ENCODE measurements around the gene WNT3A.

The WNT3A gene

DNA sequence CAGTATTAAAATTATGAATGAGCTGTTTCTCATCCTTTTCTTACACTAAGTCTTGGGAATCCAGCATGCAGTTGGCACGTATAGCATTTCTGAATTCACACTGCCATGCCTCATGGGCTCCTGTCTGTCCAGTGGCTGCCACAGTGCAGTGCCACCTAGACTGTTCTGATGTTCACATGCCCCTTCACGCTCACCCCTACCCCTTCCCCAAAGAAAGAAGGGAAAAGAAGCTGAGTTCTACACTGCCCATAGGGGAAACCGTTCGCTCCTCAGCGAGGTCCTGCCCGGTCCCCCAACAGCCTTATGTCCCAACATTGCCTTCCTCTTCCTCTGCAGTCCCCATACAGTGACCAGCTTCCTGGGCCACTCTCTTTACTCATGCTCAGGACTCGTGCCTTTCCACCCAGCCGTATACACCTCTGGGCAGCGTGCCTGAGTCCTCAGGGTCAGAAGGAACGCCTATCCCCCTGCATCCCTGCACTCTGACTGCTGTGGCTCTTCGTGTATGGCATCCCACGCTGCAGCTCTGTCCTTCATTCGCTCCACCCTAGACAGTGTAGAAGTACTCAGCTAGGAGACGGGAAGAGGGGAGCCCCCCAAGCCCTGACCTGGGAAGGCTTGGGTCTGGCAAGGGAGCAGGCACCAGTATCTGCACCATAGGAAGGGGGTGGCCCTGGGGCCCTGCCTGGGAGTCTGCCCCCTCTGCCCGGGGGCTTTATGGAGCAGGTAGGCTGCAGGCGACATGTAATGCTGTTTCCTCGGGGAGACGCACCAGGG, 51.6 kb downstream of the WNT3A start:
- DNase-seq = no peak

- no peak for DNase-seq
Measured at GRCh38 chr1:228058949-228059633, 52.3 kb downstream of the WNT3A start.

DNA sequence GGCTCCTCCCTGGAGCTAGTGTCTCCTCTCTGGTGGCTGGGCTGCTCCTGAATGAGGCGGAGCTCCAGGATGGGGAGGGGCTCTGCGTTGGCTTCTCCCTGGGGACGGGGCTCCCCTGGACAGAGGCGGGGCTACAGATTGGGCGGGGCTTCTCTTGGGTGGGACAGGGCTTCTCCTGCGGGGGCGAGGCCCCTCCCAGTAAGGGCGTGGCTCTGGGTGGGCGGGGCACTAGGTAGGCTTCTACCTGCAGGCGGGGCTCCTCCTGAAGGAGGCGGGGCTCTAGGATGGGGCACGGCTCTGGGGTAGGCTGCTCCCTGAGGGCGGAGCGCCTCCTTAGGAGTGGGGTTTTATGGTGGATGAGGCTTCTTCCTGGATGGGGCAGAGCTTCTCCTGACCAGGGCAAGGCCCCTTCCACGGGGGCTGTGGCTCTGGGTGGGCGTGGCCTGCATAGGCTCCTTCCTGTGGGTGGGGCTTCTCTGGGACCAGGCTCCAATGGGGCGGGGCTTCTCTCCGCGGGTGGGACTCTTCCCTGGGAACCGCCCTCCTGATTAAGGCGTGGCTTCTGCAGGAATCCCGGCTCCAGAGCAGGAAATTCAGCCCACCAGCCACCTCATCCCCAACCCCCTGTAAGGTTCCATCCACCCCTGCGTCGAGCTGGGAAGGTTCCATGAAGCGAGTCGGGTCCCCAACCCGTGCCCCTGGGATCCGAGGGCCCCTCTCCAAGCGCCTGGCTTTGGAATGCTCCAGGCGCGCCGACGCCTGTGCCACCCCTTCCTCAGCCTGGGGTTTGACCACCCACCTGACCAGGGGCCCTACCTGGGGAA, 53.0 kb downstream of the WNT3A start:
- peak; percentile 99 for DNase-seq

DNA sequence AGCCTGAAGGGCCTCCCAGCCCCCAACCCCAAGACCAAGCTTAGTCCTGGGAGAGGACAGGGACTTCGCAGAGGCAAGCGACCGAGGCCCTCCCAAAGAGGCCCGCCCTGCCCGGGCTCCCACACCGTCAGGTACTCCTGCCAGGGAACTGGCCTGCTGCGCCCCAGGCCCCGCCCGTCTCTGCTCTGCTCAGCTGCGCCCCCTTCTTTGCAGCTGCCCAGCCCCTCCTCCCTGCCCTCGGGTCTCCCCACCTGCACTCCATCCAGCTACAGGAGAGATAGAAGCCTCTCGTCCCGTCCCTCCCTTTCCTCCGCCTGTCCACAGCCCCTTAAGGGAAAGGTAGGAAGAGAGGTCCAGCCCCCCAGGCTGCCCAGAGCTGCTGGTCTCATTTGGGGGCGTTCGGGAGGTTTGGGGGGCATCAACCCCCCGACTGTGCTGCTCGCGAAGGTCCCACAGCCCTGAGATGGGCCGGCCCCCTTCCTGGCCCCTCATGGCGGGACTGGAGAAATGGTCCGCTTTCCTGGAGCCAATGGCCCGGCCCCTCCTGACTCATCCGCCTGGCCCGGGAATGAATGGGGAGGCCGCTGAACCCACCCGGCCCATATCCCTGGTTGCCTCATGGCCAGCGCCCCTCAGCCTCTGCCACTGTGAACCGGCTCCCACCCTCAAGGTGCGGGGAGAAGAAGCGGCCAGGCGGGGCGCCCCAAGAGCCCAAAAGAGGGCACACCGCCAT, 53.8 kb downstream of the WNT3A start:
- peak; percentile 82 for DNase-seq

DNA sequence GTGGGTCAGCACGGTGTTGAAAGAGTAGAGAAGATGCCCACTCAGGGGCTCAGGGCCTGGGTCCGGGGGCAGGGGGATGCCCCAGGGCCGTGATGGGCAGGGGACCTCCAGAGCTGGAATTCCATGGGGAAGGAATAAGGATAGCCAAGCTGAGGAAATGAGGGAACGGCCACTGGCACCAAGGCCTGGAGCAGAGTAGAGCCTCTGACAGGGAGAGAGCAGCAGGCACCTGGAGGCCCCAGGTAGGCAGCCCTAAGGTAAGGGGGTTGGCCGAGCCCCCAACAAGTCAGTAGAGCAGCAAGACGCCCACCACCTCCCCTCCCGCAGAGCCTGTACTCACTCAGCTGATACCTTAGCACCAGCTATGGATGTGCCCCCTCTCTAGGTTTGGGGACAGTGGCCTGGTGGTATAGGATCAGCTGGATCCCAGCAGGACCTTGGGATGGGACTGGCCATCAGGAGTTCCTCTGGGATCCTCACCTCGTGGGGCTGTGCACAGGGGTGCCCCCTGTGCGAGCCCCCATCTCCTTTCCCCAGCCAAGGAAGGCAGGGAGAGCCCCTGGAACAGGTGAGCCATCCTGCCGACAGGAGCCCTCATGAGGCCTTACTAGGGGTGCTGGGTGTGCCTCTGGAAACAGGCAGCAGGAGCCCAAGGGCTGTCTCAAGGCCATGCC, 54.8 kb downstream of the WNT3A start:
- DNase-seq = no peak

DNA sequence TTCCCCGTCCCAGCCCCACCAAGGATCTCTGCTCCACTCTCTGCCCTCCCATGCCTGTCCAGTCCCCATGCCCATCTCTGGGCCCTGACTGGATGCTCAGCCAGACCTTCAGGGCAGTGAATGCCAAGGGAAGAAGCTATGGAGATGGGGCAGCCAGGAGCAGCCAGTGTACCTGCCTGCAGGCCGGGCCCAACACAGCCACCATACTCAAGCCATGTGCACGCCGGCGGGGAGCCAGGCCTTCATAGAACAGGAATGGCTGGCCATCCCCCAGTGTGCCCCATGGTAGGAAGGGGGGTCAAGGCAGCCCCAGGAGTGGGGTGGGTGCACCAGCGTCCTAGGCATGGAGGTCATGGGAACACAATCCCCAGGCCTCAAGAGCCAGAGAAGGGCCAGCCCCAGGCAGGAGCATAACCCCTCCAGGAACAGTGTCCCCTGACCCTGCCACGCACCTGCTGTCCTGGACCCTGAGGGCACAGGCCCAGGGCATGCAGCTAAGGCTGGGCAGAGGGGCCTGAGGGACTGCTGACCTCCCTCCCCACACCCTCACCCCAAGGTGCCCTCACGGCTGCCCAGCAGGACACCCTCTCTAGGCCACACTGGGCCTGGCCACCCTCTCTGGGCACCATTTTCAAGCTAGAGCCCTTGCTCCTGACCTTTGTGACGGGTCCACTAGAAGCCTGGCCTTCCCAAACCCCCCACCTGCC, 55.4 kb downstream of the WNT3A start:
- peak; percentile 50 for DNase-seq

DNA sequence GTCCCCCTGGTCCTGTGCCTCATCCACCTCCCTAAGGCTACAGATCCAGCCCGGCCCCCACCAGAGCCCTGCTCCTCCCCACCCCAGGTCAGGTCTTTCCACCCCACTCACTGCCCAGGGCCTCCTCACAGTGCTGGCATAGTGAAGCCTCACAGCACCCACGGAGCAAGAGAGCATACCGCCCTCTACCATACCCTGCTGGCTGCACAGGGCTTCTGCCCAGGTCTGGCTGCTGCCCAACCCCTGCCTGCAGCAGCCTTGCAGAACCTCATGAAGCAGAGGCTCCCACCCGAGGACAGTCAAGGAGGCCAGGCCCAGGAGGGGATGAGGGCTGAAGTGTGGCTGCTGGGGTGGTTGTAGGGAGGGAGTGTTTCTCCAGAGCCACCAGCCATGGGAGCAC, 56.0 kb downstream of the WNT3A start:
- DNase-seq = peak; percentile 56

GRCh38 chr1:228063251-228064191, 56.7 kb downstream of the WNT3A start:
- DNase-seq = peak; percentile 43

DNA sequence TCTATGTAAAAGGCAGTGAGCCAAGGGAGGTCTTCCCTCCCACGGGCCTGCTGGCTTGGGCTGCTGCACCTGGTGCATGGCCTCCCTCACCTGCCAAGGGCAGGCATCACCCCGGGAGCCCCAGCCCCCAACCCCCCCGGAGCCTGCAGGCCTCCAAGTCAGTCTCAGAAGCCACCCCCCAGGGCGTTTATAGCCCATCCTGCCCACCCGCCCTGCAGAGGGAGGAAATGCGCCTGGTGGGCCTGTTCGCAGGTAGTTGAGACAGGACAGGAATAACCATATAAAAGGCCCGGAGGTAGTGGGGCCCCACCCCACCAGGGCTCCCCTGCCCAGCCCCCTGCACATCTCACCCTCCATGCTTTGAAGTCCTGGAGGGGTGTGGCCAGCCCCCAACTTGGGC, 57.5 kb downstream of the WNT3A start:
- DNase-seq = peak; percentile 48

GRCh38 chr1:228064741-228065542, 58.1 kb downstream of the WNT3A start:
- peak; percentile 48 for DNase-seq

GRCh38 chr1:228065543-228066347, 58.9 kb downstream of the WNT3A start:
- DNase-seq = peak; percentile 47

DNA sequence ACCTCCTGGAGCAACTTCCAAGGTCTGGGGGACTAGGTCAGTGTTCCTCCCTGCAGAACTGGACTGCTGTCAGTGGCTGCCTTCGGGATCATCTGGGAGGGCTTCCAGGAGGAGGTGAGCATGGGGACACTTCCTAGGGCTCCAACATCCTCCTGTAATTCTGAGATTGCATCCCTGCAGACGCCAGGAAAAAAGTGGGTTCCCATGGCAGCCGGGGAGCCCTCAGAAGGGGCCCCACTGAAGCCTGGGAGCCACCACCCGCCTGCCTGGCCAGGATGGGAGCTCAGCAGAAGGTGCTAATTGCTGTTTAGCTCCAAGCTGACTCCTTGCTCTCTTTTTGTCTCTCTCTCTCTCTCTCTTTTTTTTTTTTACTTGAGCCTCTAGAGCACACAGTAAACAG, 59.6 kb downstream of the WNT3A start:
- DNase-seq = peak; percentile 46

DNA sequence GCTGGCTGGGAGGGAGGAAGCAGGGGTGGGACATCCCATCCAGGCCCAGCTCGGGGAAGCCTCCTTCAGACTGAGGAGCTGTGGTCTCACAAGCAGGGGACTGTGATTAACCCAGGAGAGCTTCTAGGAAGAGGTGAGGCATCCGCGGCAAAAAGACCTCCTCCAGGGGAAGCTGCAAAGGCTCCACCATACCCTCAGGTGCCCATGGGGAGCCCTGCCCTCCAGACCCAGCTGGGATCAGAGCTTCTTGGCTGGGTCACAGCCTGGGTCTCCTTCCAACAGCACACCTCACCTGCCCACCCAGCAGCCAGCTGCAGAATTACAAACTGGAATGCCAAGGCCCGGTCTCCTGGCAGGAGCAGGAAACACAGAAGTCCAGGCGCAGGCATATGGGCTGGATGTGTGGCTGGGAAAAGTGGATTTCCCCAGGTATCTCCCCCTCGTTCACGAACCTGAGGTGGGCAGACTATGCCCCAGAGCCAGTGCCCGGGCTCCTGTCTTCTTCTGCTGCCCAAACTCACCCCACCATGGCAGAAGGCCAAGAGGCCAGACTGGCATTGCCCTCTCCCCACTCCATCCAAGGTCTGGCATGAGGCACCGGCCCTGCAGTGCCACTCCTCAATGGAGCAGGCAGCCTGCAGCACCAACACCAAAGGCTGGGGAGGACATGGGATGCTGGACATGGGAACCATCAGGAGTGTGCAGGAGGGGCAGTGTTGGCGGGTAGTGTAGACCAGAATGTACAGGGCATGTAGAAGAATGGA, 60.3 kb downstream of the WNT3A start:
- DNase-seq = peak; percentile 52

DNA sequence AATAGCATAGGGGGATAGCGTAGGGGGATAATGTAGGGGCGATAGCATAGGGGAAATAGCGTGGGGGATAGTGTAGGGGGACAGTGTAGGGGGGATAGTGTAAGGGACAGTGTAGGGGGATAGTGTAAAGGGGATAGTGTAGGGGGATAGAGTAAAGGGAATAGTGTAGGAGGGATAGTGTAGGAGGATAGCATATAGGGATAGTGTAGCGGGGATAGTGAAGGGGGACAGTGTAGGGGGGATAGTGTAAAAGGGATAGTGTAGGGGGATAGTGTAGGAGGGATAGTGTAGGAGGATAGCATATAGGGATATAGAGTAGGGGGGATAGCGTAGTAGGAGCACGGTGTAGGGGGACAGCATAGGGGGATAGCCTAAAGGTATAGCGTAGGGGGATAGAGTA, 61.6 kb downstream of the WNT3A start:
- DNase-seq = no peak

DNA sequence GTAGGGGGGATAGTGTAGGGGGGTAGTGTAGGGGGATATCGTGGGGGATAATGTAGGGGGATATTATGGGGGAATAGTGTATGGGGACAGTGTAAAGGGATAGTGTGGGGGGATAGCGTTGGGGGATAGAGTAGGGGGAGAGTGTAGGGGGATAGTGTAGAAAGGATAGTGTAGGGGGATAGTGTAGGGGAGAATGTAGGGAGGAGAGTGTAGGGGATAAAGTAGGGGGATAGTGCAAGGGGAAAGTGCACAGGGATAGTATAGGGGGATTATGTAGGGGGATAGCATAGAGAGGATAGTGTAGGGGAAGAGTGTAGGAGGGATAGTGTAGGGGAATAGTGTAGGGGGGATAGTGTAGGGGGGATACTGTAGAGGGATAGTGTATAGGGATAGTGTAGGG, 63.4 kb downstream of the WNT3A start:
- no peak for DNase-seq

- no peak for DNase-seq
Measured at GRCh38 chr1:228070851-228071250, 64.1 kb downstream of the WNT3A start.

DNA sequence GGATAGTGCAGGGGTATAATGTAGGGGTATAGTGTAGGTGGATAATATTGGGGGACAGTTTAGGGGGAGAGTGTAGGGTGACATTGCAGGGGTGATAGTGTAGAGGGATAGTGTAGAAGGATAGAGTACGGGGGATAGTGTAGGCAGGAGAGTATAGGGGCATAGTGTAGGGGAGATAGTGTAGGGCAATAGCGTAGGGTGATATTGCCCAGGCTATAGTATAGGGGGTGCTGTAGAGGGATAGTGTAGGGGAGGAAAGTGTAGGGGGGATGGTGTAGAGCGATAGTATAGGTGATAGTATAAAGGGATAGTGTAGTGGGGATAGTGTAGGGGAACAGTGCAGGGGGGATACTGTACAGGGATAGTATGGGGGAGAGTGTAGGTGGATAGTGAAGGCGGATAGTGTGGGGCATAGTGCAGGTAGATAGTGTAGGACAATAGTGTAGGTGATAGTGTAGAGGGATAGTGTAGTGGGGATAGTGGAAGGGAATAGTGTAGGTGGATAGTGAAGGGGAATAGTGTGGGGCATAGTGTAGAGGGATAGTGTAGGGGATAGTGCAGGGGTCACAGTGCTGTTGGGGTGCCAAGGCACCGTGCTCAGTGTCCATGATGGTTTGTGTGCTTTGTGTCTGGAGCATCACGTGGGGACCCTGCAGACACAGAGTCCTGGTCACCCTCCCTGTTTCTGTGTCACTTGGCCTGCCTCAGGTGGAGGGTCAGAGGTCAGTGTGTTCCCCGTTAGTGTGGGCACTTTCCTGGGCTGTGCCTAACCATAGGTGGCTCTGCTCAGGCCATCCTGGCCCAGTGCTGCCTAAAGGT, 65.2 kb downstream of the WNT3A start:
- no peak for DNase-seq
